Lower lobe of right lung (tissue), 2 donors: ENCODE measurements around the gene GGA2. TPM values are rescaled to one million over a fixed set of nuclear protein-coding genes. Genes with fewer than 3 reads are reported as not detected.

Experiments
- ATAC-seq, 2 donors: fragments of 200-7000 bp; cut with Tn5 transposase; one replicate each; pipeline ENCODE4 v1.9.1; 2020 to 2022; ENCODE audit warnings: mild to moderate bottlenecking in 2 of 2, moderate library complexity in 2 of 2
- DNase-seq: peaks from one replicate; pipeline ENCODE4 v3.0.0-alpha.2; 2020
- H3K27ac ChIP-seq: fragments of 200-600 bp; one replicate; pipeline ENCODE4 v1.8.0; 2022
- H3K27me3 ChIP-seq: fragments of 200-600 bp; one replicate; pipeline ENCODE4 v1.8.0; 2022; ENCODE audit warnings: low read depth
- H3K36me3 ChIP-seq: fragments of 200-600 bp; one replicate; pipeline ENCODE4 v1.8.0; 2022; ENCODE audit warnings: mild to moderate bottlenecking
- H3K4me1 ChIP-seq: fragments of 200-600 bp; one replicate; pipeline ENCODE4 v1.8.0; 2022
- H3K4me3 ChIP-seq: fragments of 200-600 bp; one replicate; pipeline ENCODE4 v1.8.0; 2022; ENCODE audit warnings: mild to moderate bottlenecking
- H3K9me3 ChIP-seq: fragments of 200-600 bp; one replicate; pipeline ENCODE4 v1.8.0; 2022
- intact Hi-C: fragments of 100-400 bp; cut with DNase I; formaldehyde crosslinking; loops from one replicate; pipeline ENCODE4 v1.11.0; 2022
- total RNA-seq: library from RNA; stranded (reverse); fragmentation: NEBNext Ultra II Directional; extraction: Animal tissue kit (Norgen Biotek cat#: 25700); gene quantifications from one replicate; pipeline ENCODE4 v1.2.1, GENCODE V29; 2021
- TF ChIP-seq, protein P1 (sequence below): fragments of 200-600 bp; IDR thresholded peaks from one replicate; pipeline ENCODE4 v1.8.0; 2022; ENCODE audit warnings: antibody characterized with exemption, mild to moderate bottlenecking
- donor health status: DM: no; HTN: yes; CAD: no; lungs with severe emphysema.

Gene GGA2
- total RNA-seq, 1 donor from 2014 or later = 204 TPM

DNA sequence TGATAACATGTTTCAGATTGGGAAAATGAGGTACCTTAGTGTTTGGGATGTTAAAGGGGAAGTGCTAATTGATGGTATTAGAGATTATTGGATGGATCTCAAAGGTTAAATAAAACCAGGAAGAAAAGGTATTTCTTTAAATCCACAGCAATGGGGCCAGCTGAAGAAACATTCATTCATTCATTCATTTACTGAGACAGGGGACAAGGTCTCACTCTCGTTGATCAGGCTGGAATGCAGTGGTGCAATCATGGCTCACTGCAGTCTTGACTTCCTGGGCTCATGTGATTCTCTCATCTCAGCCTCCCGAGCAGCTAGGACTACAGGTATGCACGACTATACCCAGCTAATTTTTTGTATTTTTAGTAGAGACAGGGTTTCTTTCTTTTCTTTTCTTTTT lies 27.1 kb upstream of the GGA2 start:
- Histone ChIP-seq H3K4me1 (no peaks in the 10 kb centered on the region), H3K27me3 (no peaks in the 10 kb centered on the region), H3K4me3 (no peak overlapping the region), H3K36me3 (peaks cover 83% of the 10 kb centered on the region), H3K9me3 (no peaks in the 10 kb centered on the region), H3K27ac (no peak overlapping the region)
- TF ChIP-seq, protein P1, sequence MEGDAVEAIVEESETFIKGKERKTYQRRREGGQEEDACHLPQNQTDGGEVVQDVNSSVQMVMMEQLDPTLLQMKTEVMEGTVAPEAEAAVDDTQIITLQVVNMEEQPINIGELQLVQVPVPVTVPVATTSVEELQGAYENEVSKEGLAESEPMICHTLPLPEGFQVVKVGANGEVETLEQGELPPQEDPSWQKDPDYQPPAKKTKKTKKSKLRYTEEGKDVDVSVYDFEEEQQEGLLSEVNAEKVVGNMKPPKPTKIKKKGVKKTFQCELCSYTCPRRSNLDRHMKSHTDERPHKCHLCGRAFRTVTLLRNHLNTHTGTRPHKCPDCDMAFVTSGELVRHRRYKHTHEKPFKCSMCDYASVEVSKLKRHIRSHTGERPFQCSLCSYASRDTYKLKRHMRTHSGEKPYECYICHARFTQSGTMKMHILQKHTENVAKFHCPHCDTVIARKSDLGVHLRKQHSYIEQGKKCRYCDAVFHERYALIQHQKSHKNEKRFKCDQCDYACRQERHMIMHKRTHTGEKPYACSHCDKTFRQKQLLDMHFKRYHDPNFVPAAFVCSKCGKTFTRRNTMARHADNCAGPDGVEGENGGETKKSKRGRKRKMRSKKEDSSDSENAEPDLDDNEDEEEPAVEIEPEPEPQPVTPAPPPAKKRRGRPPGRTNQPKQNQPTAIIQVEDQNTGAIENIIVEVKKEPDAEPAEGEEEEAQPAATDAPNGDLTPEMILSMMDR = no peak
- intact Hi-C loops = no loop called here
- DNase-seq (no peak), ATAC-seq (no peak)

- Histone ChIP-seq H3K9me3 (no peaks in the 10 kb centered on the region), H3K27ac (no peak overlapping the region), H3K4me1 (no peaks in the 10 kb centered on the region), H3K27me3 (no peaks in the 10 kb centered on the region), H3K36me3 (peaks cover 84% of the 10 kb centered on the region), H3K4me3 (no peak overlapping the region)
- intact Hi-C loops = no loop called here
- no peak for ATAC-seq
- no peak for DNase-seq
- TF ChIP-seq, protein P1 = no peak
These were observed 25.6 kb upstream of the GGA2 start for GRCh38 chr16:23535901-23536300.

- Histone ChIP-seq H3K36me3 (peaks cover 84% of the 10 kb centered on the region), H3K9me3 (no peaks in the 10 kb centered on the region), H3K4me3 (no peak overlapping the region), H3K4me1 (no peaks in the 10 kb centered on the region), H3K27me3 (no peaks in the 10 kb centered on the region), H3K27ac (no peak overlapping the region)
- intact Hi-C loops = no loop called here
- no peak for DNase-seq
- TF ChIP-seq, protein P1 = no peak
- ATAC-seq = peak in 1 of 2 donors; percentile 27
These were observed 24.9 kb upstream of the GGA2 start for GRCh38 chr16:23534868-23535860.

- DNase-seq (no peak), ATAC-seq (no peak)
- no peak overlapping the region for H3K4me3 ChIP-seq
- H3K4me1 ChIP-seq = no peaks in the 10 kb centered on the region
- no peaks in the 10 kb centered on the region for H3K9me3 ChIP-seq
- intact Hi-C loops = no loop called here
- TF ChIP-seq, protein P1 = no peak
- H3K36me3 ChIP-seq = peaks cover 92% of the 10 kb centered on the region
- no peaks in the 10 kb centered on the region for H3K27me3 ChIP-seq
- no peak overlapping the region for H3K27ac ChIP-seq
These were observed 22.2 kb upstream of the GGA2 start for GRCh38 chr16:23532448-23532847.

- H3K4me3 ChIP-seq = no peak overlapping the region
- DNase-seq (no peak), ATAC-seq (no peak)
- H3K27ac ChIP-seq = no peak overlapping the region
- peaks cover 83% of the 10 kb centered on the region for H3K36me3 ChIP-seq
- no peaks in the 10 kb centered on the region for H3K27me3 ChIP-seq
- H3K4me1 ChIP-seq = no peaks in the 10 kb centered on the region
- H3K9me3 ChIP-seq = no peaks in the 10 kb centered on the region
- TF ChIP-seq, protein P1 = no peak
- intact Hi-C loops = no loop called here
These were observed 19.8 kb upstream of the GGA2 start for GRCh38 chr16:23530062-23530461.
